Stimulated activated naive B cell treated with anti-CD40 and anti-IgM and Interleukin-4, amounts not matched to agents 10 μg/mL and 1 μg/mL and 100 μg/mL, for 72 hours (primary cell): ENCODE results near the gene STK17B.

Source experiments
- ATAC-seq, 2 donors: fragments of 150-1000 bp; cut with Tn5 transposase; replicated peaks; 2 replicates each; pipeline ENCODE4 v1.10.0; 2021; ENCODE audit warnings: moderate library complexity in 1 of 2
- DNase-seq: peaks from one replicate; pipeline ENCODE4 v3.0.0; 2021
- H3K27ac Mint-ChIP-seq: one replicate; pipeline ENCODE4 v1.8.0; 2022; ENCODE audit warnings: mild to moderate bottlenecking, mixed read lengths
- H3K27me3 Mint-ChIP-seq, 2 donors: one replicate each; pipeline ENCODE4 v1.8.0; 2022; ENCODE audit warnings: mixed read lengths in 2 of 2
- H3K36me3 Mint-ChIP-seq, 2 donors: one replicate each; pipeline ENCODE4 v1.8.0; 2022; ENCODE audit warnings: mixed read lengths in 2 of 2, mild to moderate bottlenecking in 1 of 2
- H3K4me1 Mint-ChIP-seq, 2 donors: one replicate each; pipeline ENCODE4 v1.8.0; 2022; ENCODE audit warnings: mixed read lengths in 2 of 2, mild to moderate bottlenecking in 1 of 2
- H3K4me3 Mint-ChIP-seq, 2 donors: one replicate each; pipeline ENCODE4 v1.8.0; 2022; ENCODE audit warnings: mild to moderate bottlenecking in 2 of 2, mixed read lengths in 2 of 2, moderate library complexity in 1 of 2
- H3K9me3 Mint-ChIP-seq, 2 donors: one replicate each; pipeline ENCODE4 v1.8.0; 2022; ENCODE audit warnings: mixed read lengths in 2 of 2, mild to moderate bottlenecking in 1 of 2

Gene STK17B

GRCh38 chr2:196160946-196161345 lies 10.4 kb downstream of the STK17B start:
- Mint-ChIP-seq H3K27ac (no peak overlapping the region), H3K4me1 (peaks cover 22 to 63% of the 10 kb centered on the region in 2 donors), H3K9me3 (no peaks in the 10 kb centered on the region), H3K4me3 (peak overlapping the region in 1 of 2 donors; percentile 25), H3K27me3 (no peaks in the 10 kb centered on the region), H3K36me3 (peaks cover 43 to 64% of the 10 kb centered on the region in 2 donors)
- no peak for DNase-seq
- no peak for ATAC-seq

GRCh38 chr2:196160101-196160500 lies 11.3 kb downstream of the STK17B start:
- DNase-seq (peak; percentile 66), ATAC-seq (peak; percentile 91 to 93)
- peaks cover 16 to 54% of the 10 kb centered on the region in 2 donors for H3K4me1 Mint-ChIP-seq
- peaks cover 37 to 58% of the 10 kb centered on the region in 2 donors for H3K36me3 Mint-ChIP-seq
- H3K9me3 Mint-ChIP-seq, result no peaks in the 10 kb centered on the region
- peak overlapping the region; percentile 25 for H3K27ac Mint-ChIP-seq
- H3K4me3 Mint-ChIP-seq, result no peak overlapping the region
- no peaks in the 10 kb centered on the region for H3K27me3 Mint-ChIP-seq

- peak overlapping the region; percentile 56 for H3K4me3 Mint-ChIP-seq
- peak overlapping the region; percentile 91 for H3K27ac Mint-ChIP-seq
- peak; percentile 8 to 35 for ATAC-seq
- no peak for DNase-seq
- peaks cover 0 to 2% of the 10 kb centered on the region in 2 donors for H3K9me3 Mint-ChIP-seq
- H3K36me3 Mint-ChIP-seq, result peaks cover 38 to 59% of the 10 kb centered on the region in 2 donors
- peaks cover 16 to 53% of the 10 kb centered on the region in 2 donors for H3K4me1 Mint-ChIP-seq
- H3K27me3 Mint-ChIP-seq, result no peaks in the 10 kb centered on the region
These were observed 12.0 kb downstream of the STK17B start for GRCh38 chr2:196159221-196159892.

- H3K4me1 Mint-ChIP-seq, result peaks cover 25 to 60% of the 10 kb centered on the region in 2 donors
- ATAC-seq, result no peak
- no peak for DNase-seq
- H3K27ac Mint-ChIP-seq, result no peak overlapping the region
- peaks cover 6 to 21% of the 10 kb centered on the region in 2 donors for H3K9me3 Mint-ChIP-seq
- H3K4me3 Mint-ChIP-seq, result no peak overlapping the region
- peaks cover 51 to 72% of the 10 kb centered on the region in 2 donors for H3K36me3 Mint-ChIP-seq
- no peaks in the 10 kb centered on the region for H3K27me3 Mint-ChIP-seq
These were observed 15.8 kb downstream of the STK17B start for GRCh38 chr2:196155575-196155974.

- Mint-ChIP-seq H3K27ac (peak overlapping the region; percentile 28), H3K4me3 (peak overlapping the region; percentile 3 to 25)
These were observed 17.9 kb downstream of the STK17B start for GRCh38 chr2:196153480-196153879.

GRCh38 chr2:196149948-196150347 lies 21.4 kb downstream of the STK17B start:
- H3K4me1 Mint-ChIP-seq, result peaks cover 31 to 73% of the 10 kb centered on the region in 2 donors
- H3K36me3 Mint-ChIP-seq, result peaks cover 62 to 74% of the 10 kb centered on the region in 2 donors
- H3K9me3 Mint-ChIP-seq, result peaks cover 6 to 21% of the 10 kb centered on the region in 2 donors
- peak; percentile 73 to 77 for ATAC-seq
- DNase-seq, result no peak
- no peaks in the 10 kb centered on the region for H3K27me3 Mint-ChIP-seq
- peak overlapping the region; percentile 60 for H3K27ac Mint-ChIP-seq
- peak overlapping the region; percentile 25 to 64 for H3K4me3 Mint-ChIP-seq

More at GRCh38 chr2:196153480-196153879, 17.9 kb downstream of the STK17B start:
- Mint-ChIP-seq H3K27me3 (no peaks in the 10 kb centered on the region), H3K9me3 (peaks cover 6 to 21% of the 10 kb centered on the region in 2 donors), H3K36me3 (peaks cover 52 to 74% of the 10 kb centered on the region in 2 donors), H3K4me1 (peaks cover 27 to 70% of the 10 kb centered on the region in 2 donors)
- DNase-seq (no peak), ATAC-seq (no peak)

GRCh38 chr2:196148736-196149135 lies 22.6 kb downstream of the STK17B start:
- H3K4me3 Mint-ChIP-seq, result no peak overlapping the region
- H3K27me3 Mint-ChIP-seq, result no peaks in the 10 kb centered on the region
- DNase-seq (no peak), ATAC-seq (no peak)
- peaks cover 6 to 14% of the 10 kb centered on the region in 2 donors for H3K9me3 Mint-ChIP-seq
- H3K27ac Mint-ChIP-seq, result peak overlapping the region; percentile 31
- peaks cover 58 to 74% of the 10 kb centered on the region in 2 donors for H3K36me3 Mint-ChIP-seq
- H3K4me1 Mint-ChIP-seq, result peaks cover 22 to 71% of the 10 kb centered on the region in 2 donors

GRCh38 chr2:196145256-196145655 lies 26.1 kb downstream of the STK17B start:
- DNase-seq (no peak), ATAC-seq (no peak)
- Mint-ChIP-seq H3K27me3 (no peaks in the 10 kb centered on the region), H3K4me1 (peaks cover 20 to 74% of the 10 kb centered on the region in 2 donors), H3K4me3 (no peak overlapping the region), H3K9me3 (no peaks in the 10 kb centered on the region), H3K27ac (peak overlapping the region; percentile 2), H3K36me3 (peaks cover 51 to 70% of the 10 kb centered on the region in 2 donors)

- H3K27me3 Mint-ChIP-seq, result no peaks in the 10 kb centered on the region
- peak overlapping the region; percentile 2 for H3K27ac Mint-ChIP-seq
- no peaks in the 10 kb centered on the region for H3K9me3 Mint-ChIP-seq
- DNase-seq (no peak), ATAC-seq (peak in 1 of 2 donors; percentile 14)
- no peak overlapping the region for H3K4me3 Mint-ChIP-seq
- peaks cover 49 to 68% of the 10 kb centered on the region in 2 donors for H3K36me3 Mint-ChIP-seq
- H3K4me1 Mint-ChIP-seq, result peaks cover 18 to 71% of the 10 kb centered on the region in 2 donors
These were observed 26.8 kb downstream of the STK17B start for GRCh38 chr2:196144513-196145126.

GRCh38 chr2:196143730-196144131 lies 27.6 kb downstream of the STK17B start:
- Mint-ChIP-seq H3K9me3 (no peaks in the 10 kb centered on the region), H3K4me1 (peaks cover 18 to 64% of the 10 kb centered on the region in 2 donors), H3K27ac (peak overlapping the region; percentile 48), H3K36me3 (peaks cover 42 to 62% of the 10 kb centered on the region in 2 donors), H3K27me3 (no peaks in the 10 kb centered on the region), H3K4me3 (no peak overlapping the region)
- DNase-seq (no peak), ATAC-seq (no peak)

- no peak overlapping the region for H3K27ac Mint-ChIP-seq
- peaks cover 49 to 67% of the 10 kb centered on the region in 2 donors for H3K36me3 Mint-ChIP-seq
- H3K4me1 Mint-ChIP-seq, result peaks cover 18 to 63% of the 10 kb centered on the region in 2 donors
- DNase-seq, result no peak
- ATAC-seq, result no peak
- H3K27me3 Mint-ChIP-seq, result no peaks in the 10 kb centered on the region
- no peaks in the 10 kb centered on the region for H3K9me3 Mint-ChIP-seq
- H3K4me3 Mint-ChIP-seq, result no peak overlapping the region
These were observed 28.6 kb downstream of the STK17B start for GRCh38 chr2:196142825-196143224.

GRCh38 chr2:196140213-196140612 lies 31.2 kb downstream of the STK17B start:
- no peak for DNase-seq
- Mint-ChIP-seq H3K4me1 (peaks cover 11 to 45% of the 10 kb centered on the region in 2 donors), H3K36me3 (peaks cover 56 to 77% of the 10 kb centered on the region in 2 donors), H3K9me3 (no peaks in the 10 kb centered on the region), H3K27ac (peak overlapping the region; percentile 83), H3K27me3 (no peaks in the 10 kb centered on the region), H3K4me3 (peak overlapping the region in 1 of 2 donors; percentile 30)
- peak; percentile 75 to 78 for ATAC-seq

- Mint-ChIP-seq H3K4me1 (peaks cover 6 to 24% of the 10 kb centered on the region in 2 donors), H3K9me3 (peaks cover 8 to 10% of the 10 kb centered on the region in 2 donors), H3K27ac (peak overlapping the region; percentile 31), H3K27me3 (no peaks in the 10 kb centered on the region), H3K4me3 (no peak overlapping the region), H3K36me3 (peaks cover 60 to 76% of the 10 kb centered on the region in 2 donors)
- ATAC-seq (no peak), DNase-seq (no peak)
These were observed 34.1 kb downstream of the STK17B start for GRCh38 chr2:196137271-196137670.

GRCh38 chr2:196136151-196136550 lies 35.2 kb downstream of the STK17B start:
- Mint-ChIP-seq H3K27ac (no peak overlapping the region), H3K4me3 (no peak overlapping the region), H3K9me3 (peaks cover 17 to 19% of the 10 kb centered on the region in 2 donors), H3K4me1 (peaks cover 6 to 25% of the 10 kb centered on the region in 2 donors), H3K27me3 (no peaks in the 10 kb centered on the region), H3K36me3 (peaks cover 72 to 84% of the 10 kb centered on the region in 2 donors)
- DNase-seq (no peak), ATAC-seq (no peak)
